Stomach (tissue), 9 donors: Measurements from ENCODE around the gene ME3. TPM values are rescaled to one million over a fixed set of nuclear protein-coding genes. Genes with fewer than 3 reads are reported as not detected.
"Not testable (repeated sequence)": the region's sequence is repeated elsewhere in the genome, so short reads cannot be mapped to it uniquely, and the experiment has no call there.

ENCODE experiments used
- DNase-seq, 2 donors: peaks; one replicate each; pipeline versions ENCODE4 v3.0.0 to v3.0.0-alpha.2; 2013 to 2019
- H3K27ac ChIP-seq, 5 donors: fragments of 200-600 bp in 4 of 5; sonication (generic) in 4 of 5; one replicate each; pipeline ENCODE4 v1.5.1; 2013 to 2019; ENCODE audit warnings: mild to moderate bottlenecking in 1 of 5, moderate library complexity in 1 of 5
- H3K27me3 ChIP-seq, 3 donors: fragments of 200-600 bp; sonication (generic); one replicate each; pipeline ENCODE4 v1.5.1; 2017 to 2019; ENCODE audit warnings: mixed run types in 1 of 3
- H3K36me3 ChIP-seq, 4 donors: fragments of 200-600 bp; sonication (generic); 1 replicate in 3 of 4; 2 replicates in 1 of 4; pipeline ENCODE4 v1.5.1; 2016 to 2019
- H3K4me1 ChIP-seq, 4 donors: fragments of 200-600 bp; sonication (generic); one replicate each; pipeline ENCODE4 v1.5.1; 2016 to 2019
- H3K4me3 ChIP-seq, 4 donors: fragments of 200-600 bp; sonication (generic) in 3 of 4; one replicate each; pipeline ENCODE4 v1.5.1; 2016 to 2019; ENCODE audit warnings: mild to moderate bottlenecking in 1 of 4
- H3K9me3 ChIP-seq, 4 donors: fragments of 200-600 bp; sonication (generic); one replicate each; pipeline ENCODE4 v1.5.1; 2016 to 2019
- EP300 ChIP-seq: sonication (generic); formaldehyde crosslinking; IDR thresholded peaks from one replicate; pipeline ENCODE4 v1.6.1; 2017; ENCODE audit warnings: antibody characterized with exemption
- POLR2A ChIP-seq, 4 donors: fragments of 450-650 bp; IDR thresholded peaks; one replicate each; pipeline ENCODE4 v1.6.1; 2016; ENCODE audit warnings: antibody characterized with exemption in 4 of 4, control low read depth in 2 of 4, mild to moderate bottlenecking in 1 of 4, moderate library complexity in 1 of 4
- POLR2AphosphoS5 ChIP-seq, 3 donors: sonication (generic); formaldehyde crosslinking; IDR thresholded peaks; one replicate each; pipeline ENCODE4 v1.6.1; 2016; ENCODE audit warnings: antibody characterized with exemption in 3 of 3
- WGBS, 5 donors: extraction: QIAGEN DNeasy Blood & Tissue Kit in 3 of 5; methylation state at CpG; one replicate each; pipeline versions ENCODE4 v1.1.5 to v1.1.7; 2013 to 2018; 5-methylcytosine and 5-hydroxymethylcytosine counted together
- intact Hi-C: fragments of 100-400 bp; cut with DNase I; formaldehyde crosslinking; loops from one replicate; pipeline ENCODE4 v1.15.1; 2023; ENCODE audit warnings: low total_unique reads
- polyA plus RNA-seq, 3 donors: library from polyadenylated mRNA; stranded (reverse); fragments of 200-250 nt; gene quantifications; one replicate each; pipeline ENCODE4 v1.2.3, GENCODE V29; 2013
- total RNA-seq, 5 donors: library from RNA; depleted of rRNA; stranded (reverse); fragments of >200 nt; gene quantifications; one replicate each; pipeline versions ENCODE4 v1.1.0 to v1.2.3, GENCODE V29; 2014 to 2016
- TF ChIP-seq, protein P1 (sequence below), 7 experiments: fragments of 450-650 bp in 4 of 7; fragments of 200-600 bp in 3 of 7; sonication (generic) in 3 of 7; IDR thresholded peaks; one replicate each; pipeline ENCODE4 v1.5.1; 2016 to 2019; ENCODE audit warnings: antibody characterized with exemption in 7 of 7, control low read depth in 2 of 7, mild to moderate bottlenecking in 1 of 7
- donor health status: healthy with polysubstance abuse.
- donor health status: Bipolar disorder and iron deficiency.
- donor health status: healthy.

Gene ME3
- total and polyA plus RNA-seq, 8 donors, result 11.2 to 82.1 (median 51.1) TPM

DNA sequence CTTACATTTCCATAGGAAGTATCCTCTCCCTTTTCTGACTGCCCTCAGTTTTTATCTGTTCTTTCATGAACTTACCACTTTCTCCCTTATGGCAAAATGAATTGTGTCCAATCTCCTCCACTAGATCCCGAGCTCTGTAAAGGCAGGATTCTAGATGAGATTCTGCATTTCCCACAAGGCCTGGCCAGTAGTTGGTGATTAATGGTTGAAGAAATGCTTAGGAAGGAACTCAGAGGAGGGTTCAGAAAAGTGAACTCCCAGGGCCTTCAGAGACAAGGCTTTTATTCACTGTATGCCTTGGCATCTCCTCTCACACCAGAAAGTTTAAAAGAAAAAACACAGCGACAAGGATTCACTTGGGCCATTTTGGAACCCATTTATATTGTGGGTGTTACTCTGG lies 231.6 kb downstream of the ME3 start:
- Histone ChIP-seq H3K9me3 (no peaks in the 10 kb centered on the region), H3K4me3 (no peak overlapping the region), H3K36me3 (peaks cover 4 to 54% (median 42%) of the 10 kb centered on the region in 4 donors), H3K27me3 (no peaks in the 10 kb centered on the region), H3K27ac (peak overlapping the region in 1 of 5 donors; percentile 37), H3K4me1 (no peaks in the 10 kb centered on the region)
- no peak for DNase-seq
- TF ChIP-seq POLR2A (IDR thresholded peaks at IDR 0.05) (no peak), POLR2AphosphoS5 (IDR thresholded peaks at IDR 0.05) (no peak), EP300 (no peak)
- TF ChIP-seq, protein P1, sequence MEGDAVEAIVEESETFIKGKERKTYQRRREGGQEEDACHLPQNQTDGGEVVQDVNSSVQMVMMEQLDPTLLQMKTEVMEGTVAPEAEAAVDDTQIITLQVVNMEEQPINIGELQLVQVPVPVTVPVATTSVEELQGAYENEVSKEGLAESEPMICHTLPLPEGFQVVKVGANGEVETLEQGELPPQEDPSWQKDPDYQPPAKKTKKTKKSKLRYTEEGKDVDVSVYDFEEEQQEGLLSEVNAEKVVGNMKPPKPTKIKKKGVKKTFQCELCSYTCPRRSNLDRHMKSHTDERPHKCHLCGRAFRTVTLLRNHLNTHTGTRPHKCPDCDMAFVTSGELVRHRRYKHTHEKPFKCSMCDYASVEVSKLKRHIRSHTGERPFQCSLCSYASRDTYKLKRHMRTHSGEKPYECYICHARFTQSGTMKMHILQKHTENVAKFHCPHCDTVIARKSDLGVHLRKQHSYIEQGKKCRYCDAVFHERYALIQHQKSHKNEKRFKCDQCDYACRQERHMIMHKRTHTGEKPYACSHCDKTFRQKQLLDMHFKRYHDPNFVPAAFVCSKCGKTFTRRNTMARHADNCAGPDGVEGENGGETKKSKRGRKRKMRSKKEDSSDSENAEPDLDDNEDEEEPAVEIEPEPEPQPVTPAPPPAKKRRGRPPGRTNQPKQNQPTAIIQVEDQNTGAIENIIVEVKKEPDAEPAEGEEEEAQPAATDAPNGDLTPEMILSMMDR (IDR thresholded peaks at IDR 0.05), result no peak
- WGBS, 5 donors, result 66 to 94% (median 85%) methylated on average over 2 of the region's 2 CpGs
- intact Hi-C loops, result no loop called here

- H3K36me3 ChIP-seq, result peaks cover 4 to 49% (median 37%) of the 10 kb centered on the region in 4 donors
- intact Hi-C loops, result no loop called here
- peak in 1 of 2 donors; percentile 60 for DNase-seq
Measured at GRCh38 chr11:86440305-86440716, 232.1 kb downstream of the ME3 start.

GRCh38 chr11:86438685-86439084 lies 233.7 kb downstream of the ME3 start:
- intact Hi-C loops, result no loop called here
- H3K4me1 ChIP-seq, result no peaks in the 10 kb centered on the region
- TF ChIP-seq, protein P1 (IDR thresholded peaks at IDR 0.05), result no peak
- no peak for TF ChIP-seq POLR2AphosphoS5 (IDR thresholded peaks at IDR 0.05)
- no peak for TF ChIP-seq EP300
- TF ChIP-seq POLR2A (IDR thresholded peaks at IDR 0.05), result no peak
- peaks cover 0 to 2% (median 0%) of the 10 kb centered on the region in 4 donors for H3K9me3 ChIP-seq
- H3K36me3 ChIP-seq, result peaks cover 0 to 36% (median 22%) of the 10 kb centered on the region in 4 donors
- whole genome bisulfite sequencing, 5 donors, result 91 to 100% (median 96%) methylated on average over 1 of the region's 1 CpG
- DNase-seq, result no peak
- no peak overlapping the region for H3K27ac ChIP-seq
- no peak overlapping the region for H3K4me3 ChIP-seq
- no peaks in the 10 kb centered on the region for H3K27me3 ChIP-seq

More at GRCh38 chr11:86440305-86440716, 232.1 kb downstream of the ME3 start:
- Histone ChIP-seq H3K27me3 (no peaks in the 10 kb centered on the region), H3K4me3 (no peak overlapping the region), H3K4me1 (no peaks in the 10 kb centered on the region), H3K27ac (no peak overlapping the region), H3K9me3 (no peaks in the 10 kb centered on the region)
- TF ChIP-seq POLR2AphosphoS5 (IDR thresholded peaks at IDR 0.05) (no peak), POLR2A (IDR thresholded peaks at IDR 0.05) (no peak), EP300 (no peak)
- TF ChIP-seq, protein P1 (IDR thresholded peaks at IDR 0.05), result no peak
- 78 to 95% (median 82%) methylated on average over 3 of the region's 3 CpGs for WGBS, 5 donors

- peaks cover 0 to 16% (median 0%) of the 10 kb centered on the region in 4 donors for H3K9me3 ChIP-seq
- no peak for DNase-seq
- H3K36me3 ChIP-seq, result peaks cover 0 to 25% (median 7%) of the 10 kb centered on the region in 4 donors
- WGBS, 5 donors, result 86 to 99% (median 98%) methylated on average over 2 of the region's 2 CpGs
- H3K4me1 ChIP-seq, result no peaks in the 10 kb centered on the region
- H3K4me3 ChIP-seq, result no peak overlapping the region
- intact Hi-C loops, result no loop called here
- H3K27ac ChIP-seq, result no peak overlapping the region
- TF ChIP-seq, protein P1 (IDR thresholded peaks at IDR 0.05), result no peak
- TF ChIP-seq POLR2A (IDR thresholded peaks at IDR 0.05) (no peak), POLR2AphosphoS5 (IDR thresholded peaks at IDR 0.05) (no peak)
- H3K27me3 ChIP-seq, result no peaks in the 10 kb centered on the region
Measured at GRCh38 chr11:86435711-86436110, 236.7 kb downstream of the ME3 start.

DNA sequence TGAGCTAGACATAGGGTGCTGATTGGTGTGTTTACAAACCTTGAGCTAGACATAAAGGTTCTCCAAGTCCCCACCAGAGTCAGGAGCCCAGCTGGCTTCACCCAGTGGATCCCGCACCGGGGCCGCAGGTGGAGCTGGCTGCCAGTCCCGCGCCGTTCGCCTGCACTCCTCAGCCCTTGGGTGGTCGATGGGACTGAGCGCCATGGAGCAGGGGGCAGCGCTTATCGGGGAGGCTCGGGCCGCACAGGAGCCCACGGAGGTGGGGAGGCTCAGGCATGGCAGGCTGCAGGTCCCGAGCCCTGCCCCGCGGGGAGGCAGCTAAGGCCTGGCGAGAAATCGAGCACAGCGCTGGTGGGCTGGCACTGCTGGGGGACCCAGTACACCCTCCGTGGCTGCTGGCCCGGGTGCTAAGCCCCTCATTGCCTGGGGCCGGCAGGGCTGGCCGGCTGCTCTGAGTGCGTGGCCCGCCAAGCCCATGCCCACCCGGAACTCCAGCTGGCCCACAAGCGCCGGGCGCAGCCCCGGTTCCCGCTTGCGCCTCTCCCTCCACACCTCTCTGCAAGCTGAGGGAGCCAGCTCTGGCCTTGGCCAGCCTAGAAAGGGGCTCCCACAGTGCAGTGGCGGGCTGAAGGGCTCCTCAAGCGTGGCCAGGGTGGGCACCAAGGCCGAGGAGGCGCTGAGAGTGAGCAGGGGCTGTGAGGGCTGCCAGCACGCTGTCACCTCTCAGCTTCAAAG lies 238.9 kb downstream of the ME3 start:
- H3K27me3 ChIP-seq, H3K4me1 ChIP-seq, H3K4me3 ChIP-seq, intact Hi-C loops, H3K27ac ChIP-seq, DNase-seq: not testable (repeated sequence)
- H3K9me3 ChIP-seq, result peaks cover 0 to 16% (median 0%) of the 10 kb centered on the region in 4 donors
- peaks cover 0 to 19% (median 6%) of the 10 kb centered on the region in 4 donors for H3K36me3 ChIP-seq
- 94 to 98% (median 96%) methylated on average over 25 to 38 of the region's 38 CpGs for WGBS, 5 donors
